GM18508 (cell line): ENCODE results near the gene B4GALT3.

Experiments
- ATAC-seq: cut with Tn5 transposase; IDR thresholded peaks from one replicate; pipeline ENCODE4 v1.9.1; 2021; ENCODE audit warnings: moderate number of reproducible peaks; ENCODE audit not compliant: insufficient read depth, unreplicated experiment

B4GALT3 gene

DNA sequence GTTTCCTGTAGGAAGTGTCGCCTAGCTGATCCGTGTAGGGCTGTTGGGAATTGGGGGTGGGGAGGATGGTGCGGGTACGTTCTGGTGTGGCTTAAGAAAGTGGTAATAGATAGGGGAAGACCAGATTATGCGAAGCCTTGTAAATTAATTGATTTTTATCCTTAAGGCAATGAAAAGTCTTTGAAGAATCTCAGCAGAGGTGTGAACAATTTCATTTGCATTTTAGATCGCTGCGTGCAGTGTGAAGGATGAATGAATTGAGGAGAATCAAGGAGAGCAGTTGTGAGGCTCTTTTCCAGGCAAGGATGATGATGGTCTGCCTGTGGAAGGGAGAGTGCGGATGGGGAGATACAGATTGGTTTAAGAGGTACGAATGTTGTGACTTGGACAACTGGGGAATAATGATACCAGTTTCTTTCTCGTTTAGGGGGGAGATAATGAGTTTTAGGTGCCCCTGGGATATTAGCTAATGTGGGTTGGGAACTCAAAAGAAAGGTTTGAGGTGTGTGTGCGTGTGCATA lies 44.0 kb downstream of the B4GALT3 start:
- no peak for ATAC-seq

DNA sequence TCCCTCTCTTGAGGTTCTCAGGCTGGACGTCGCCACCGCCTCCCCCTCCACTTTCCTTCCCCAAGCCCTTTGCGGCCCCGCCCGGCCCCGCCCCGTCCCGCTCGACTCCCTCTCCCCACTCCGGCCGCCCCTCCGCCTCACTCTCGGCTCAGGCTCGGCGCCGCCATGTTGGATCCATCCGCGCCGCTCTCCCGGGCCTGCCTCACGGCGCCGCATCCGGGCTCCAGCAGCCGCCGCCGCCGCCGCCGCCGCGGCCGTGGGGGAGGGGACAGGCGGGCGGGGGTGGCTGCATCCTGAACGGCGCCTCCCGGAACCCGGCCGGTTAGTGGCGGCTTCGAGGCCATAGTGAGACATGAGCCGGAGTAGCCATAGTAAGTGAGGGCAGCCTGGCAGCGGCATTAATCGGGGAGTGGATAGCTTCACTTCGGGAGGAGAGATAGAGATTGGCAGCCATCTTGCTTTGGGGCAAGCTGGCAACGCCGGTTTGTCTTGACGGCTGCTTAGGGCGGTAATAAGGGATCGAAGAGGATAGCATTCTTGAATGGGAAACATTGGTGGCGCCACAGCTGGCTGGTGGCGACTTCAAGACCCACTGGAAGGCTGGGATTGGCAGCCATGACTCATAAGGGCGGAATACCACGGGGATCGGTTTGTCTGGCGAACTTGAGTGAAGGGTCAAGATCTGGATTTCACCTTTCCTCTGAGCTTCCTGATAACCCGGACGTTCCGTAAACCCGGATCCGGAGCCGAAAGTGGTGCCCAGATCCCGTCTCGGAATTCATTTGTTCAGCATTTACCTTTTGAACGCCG lies 44.7 kb downstream of the B4GALT3 start, which contains the start of gene DEDD:
DEDD (minus strand) TSS at position 258 of the 810 bp plus-strand sequence. CDS start 8,205 bp downstream, outside the sequence.
- peak; percentile 91 for ATAC-seq

DNA sequence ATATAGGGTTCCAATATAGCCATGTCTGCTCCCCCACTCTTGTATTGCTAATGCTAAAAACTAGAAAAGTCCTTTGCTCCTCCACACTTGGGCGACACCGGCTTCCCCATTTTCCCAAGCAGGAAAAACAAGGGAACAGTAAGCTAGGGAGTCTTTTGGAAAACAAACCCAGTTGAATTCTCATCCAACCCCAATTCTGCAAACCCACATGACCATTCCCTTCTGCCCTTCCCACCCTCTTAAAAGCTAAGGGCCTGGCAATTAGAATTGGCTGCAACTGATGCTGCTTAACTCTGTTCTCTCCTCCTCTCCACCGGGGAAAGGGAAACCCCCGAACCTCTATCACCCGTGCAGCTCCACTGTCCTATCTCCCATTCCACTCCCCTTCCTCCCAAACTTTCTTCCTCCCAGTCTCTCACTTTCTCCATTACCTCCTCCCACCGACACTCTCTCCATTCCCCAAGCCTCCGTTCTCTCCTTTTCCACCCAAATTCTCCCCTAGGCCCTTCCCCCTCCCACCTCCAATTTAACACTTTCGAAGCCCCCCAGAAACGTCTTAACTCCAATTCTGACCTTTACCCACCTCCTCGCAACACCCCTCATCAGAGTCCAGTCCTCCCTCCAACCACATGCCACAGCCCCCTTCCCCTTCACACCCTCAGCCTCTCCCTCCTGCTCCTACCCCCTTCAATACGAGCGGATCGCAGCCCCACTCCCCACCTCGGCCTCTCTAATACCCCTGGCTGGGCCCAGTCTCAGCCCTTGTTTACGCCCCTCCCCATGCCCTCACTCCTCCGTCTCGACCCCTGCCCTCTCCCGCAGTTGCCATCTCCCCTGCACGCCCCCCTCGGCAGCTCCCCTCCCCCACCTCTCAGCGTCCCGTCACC lies 45.5 kb downstream of the B4GALT3 start:
- no peak for ATAC-seq

DNA sequence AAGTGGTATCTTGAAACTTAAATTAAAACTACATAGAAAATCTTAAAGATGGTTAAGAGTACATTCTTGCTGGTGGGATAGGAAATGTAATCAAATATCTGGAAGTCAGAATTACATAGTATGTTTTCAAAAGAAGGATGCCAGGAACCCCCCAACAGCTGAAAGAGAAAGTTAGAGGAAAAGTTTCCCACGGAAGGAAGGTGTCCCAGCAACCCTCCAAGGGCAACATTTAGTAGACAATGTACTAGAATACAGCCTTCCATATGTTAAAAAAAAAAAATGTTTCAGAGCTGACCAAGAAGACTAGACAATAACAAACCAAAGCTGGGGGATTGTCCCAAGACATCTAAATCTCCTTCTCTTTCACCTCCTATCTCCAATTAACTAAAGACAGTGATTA lies 47.0 kb downstream of the B4GALT3 start:
- ATAC-seq, result no peak

DNA sequence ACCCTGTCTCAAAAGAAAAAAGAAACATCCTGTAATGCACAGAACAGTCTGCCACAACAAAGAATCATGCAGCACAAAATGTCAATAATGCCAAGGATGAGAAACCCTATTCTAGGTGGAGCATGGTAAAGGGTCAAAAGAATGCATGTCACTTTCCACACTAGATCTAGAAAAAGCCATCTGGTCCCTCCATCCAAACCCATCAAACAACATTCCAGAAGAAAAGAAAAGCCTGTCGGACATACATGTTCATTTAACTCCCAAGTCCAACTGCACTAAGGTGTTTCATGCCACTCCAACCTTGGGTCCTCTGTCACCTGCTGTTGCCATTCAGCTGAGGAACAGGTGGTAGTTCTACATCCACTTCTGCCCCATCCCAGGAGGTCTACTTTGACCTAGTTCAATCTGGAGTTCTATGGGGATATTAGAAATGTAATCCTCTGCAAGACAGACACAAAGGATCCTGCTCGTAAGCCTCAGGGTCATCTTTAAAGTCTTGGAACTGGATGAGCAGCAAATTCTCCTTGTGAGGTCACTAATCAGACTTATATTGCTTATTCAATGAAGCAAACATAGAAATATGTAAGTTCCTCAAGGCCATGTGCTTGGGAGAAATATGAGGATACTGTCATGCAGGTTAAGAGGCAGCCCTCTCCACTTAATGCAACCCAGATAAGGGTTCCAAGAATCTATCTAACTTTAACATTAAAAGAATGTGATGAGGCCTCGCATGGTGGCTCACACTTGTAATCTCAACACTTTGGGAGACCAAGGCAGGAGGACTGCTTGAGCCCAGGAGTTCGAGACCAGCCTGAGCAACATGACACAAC lies 48.5 kb downstream of the B4GALT3 start:
- ATAC-seq, result no peak

DNA sequence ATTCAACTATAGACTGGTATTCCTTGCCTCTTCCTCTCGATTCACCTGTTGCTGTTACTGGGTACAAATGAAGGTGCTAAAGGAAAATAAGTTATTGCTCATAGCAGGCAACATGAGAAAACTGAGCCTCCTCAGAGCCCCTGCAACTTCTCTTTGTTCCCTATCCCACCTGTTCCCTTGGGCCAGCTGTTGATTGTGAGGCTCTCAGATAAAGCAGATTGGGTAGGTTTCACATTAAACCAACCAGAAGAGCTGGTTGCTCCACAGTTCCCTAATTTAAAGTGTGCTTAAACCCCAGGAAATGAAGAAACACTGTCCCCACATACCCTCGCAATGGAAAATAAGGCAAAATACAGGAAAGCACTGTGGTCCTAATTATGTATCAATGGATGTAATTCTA lies 49.7 kb downstream of the B4GALT3 start:
- no peak for ATAC-seq

DNA sequence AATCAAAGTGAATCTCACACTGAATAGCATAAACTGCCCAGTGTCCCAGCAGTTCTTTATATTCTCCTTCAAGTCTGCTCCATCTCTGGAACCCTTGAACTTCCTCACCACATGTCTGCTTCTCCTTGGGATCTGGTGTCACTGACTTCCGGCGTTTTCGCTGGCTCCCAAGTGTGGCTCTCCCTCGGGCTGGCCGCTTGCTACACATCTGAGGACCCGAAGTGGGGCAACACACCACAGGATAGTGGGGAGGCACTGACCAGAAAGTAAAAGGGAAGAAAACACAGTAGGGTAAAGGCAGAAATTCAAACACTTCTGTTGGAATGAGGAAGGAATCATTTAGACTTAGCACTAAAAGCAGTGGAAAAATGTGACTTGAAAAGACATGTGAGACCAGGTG lies 54.3 kb downstream of the B4GALT3 start:
- no peak for ATAC-seq

DNA sequence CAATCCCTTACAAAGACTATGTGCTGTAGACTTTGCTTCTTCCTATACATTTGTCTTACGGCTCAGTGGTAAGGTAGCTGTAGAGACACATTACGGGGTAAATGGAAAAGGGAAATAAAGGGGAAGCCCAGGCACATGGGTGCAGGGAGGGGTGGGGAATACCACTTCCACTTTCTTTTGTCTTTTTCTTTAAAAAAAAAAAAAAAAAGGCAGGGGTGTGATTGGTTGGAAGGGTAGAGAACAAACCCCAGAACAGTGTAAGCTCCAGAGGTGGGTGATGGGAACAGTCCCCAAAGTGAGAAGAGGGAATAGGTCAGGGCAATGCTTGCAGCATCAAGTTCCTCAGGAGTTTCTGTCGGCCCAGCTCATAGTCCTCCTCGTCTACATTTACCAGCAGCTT lies 55.5 kb downstream of the B4GALT3 start:
- ATAC-seq, result no peak
